DND-41 (cell line): Measurements from ENCODE around the gene SPTAN1.

Source experiments
- ATAC-seq: fragments of 200-7000 bp; cut with Tn5 transposase; 3 replicates; pipeline ENCODE4 v1.9.1; 2021; ENCODE audit warnings: low read depth; ENCODE audit not compliant: insufficient read depth
- DNase-seq: peaks from one replicate; pipeline ENCODE4 v3.0.0-alpha.2; 2020
- H2AFZ ChIP-seq: 2 replicates; pipeline ENCODE4 v1.6.0; 2012; ENCODE audit warnings: low read depth, low read length
- H3K27ac ChIP-seq: 2 replicates; pipeline ENCODE4 v1.5.1; 2012; ENCODE audit warnings: low read length, inconsistent platforms
- H3K27me3 ChIP-seq: fragments of 200-600 bp; sonication (generic); 2 replicates; pipeline ENCODE4 v1.6.0; 2012; ENCODE audit warnings: low read length, mild to moderate bottlenecking, inconsistent platforms; ENCODE audit not compliant: insufficient read depth, poor library complexity
- H3K36me3 ChIP-seq: 2 replicates; pipeline ENCODE4 v1.5.1; 2012; ENCODE audit warnings: low read length, inconsistent platforms; ENCODE audit not compliant: insufficient read depth
- H3K4me1 ChIP-seq: 2 replicates; pipeline ENCODE4 v1.5.1; 2012; ENCODE audit warnings: mild to moderate bottlenecking, low read length; ENCODE audit not compliant: insufficient read depth
- H3K4me2 ChIP-seq: 2 replicates; pipeline ENCODE4 v1.6.0; 2012; ENCODE audit warnings: mild to moderate bottlenecking, moderate library complexity, low read length, inconsistent platforms; ENCODE audit not compliant: insufficient read depth
- H3K4me3 ChIP-seq, 2 experiments: fragments of 200-600 bp in 1 of 2; shearing (Covaris generic) in 1 of 2; 2 replicates each; pipeline ENCODE4 v1.5.1; 2012 to 2016; ENCODE audit warnings: inconsistent platforms in 2 of 2, low read length in 2 of 2, mild to moderate bottlenecking in 2 of 2, low read depth in 1 of 2, moderate library complexity in 1 of 2
- H3K79me2 ChIP-seq: 2 replicates; pipeline ENCODE4 v1.6.0; 2012; ENCODE audit warnings: low read length, inconsistent platforms; ENCODE audit not compliant: insufficient read depth
- H3K9ac ChIP-seq: 2 replicates; pipeline ENCODE4 v1.6.0; 2012; ENCODE audit warnings: low read depth, mild to moderate bottlenecking, inconsistent platforms, low read length, moderate library complexity
- H3K9me3 ChIP-seq: 2 replicates; pipeline ENCODE4 v1.5.1; 2012; ENCODE audit warnings: low read length, moderate library complexity, mild to moderate bottlenecking, inconsistent platforms; ENCODE audit not compliant: insufficient read depth, severe bottlenecking
- H4K20me1 ChIP-seq: 2 replicates; pipeline ENCODE4 v1.6.0; 2012; ENCODE audit warnings: low read length; ENCODE audit not compliant: insufficient read depth
- CTCF ChIP-seq: IDR thresholded peaks from 2 replicates; pipeline ENCODE4 v1.5.1; 2012; ENCODE audit warnings: borderline replicate concordance, low read length, moderate library complexity, mild to moderate bottlenecking; ENCODE audit not compliant: poor library complexity, severe bottlenecking; ENCODE audit errors: extremely low read depth
- EZH2 ChIP-seq: IDR thresholded peaks from 3 replicates; pipeline ENCODE4 v1.6.1; 2012; ENCODE audit warnings: borderline replicate concordance, low read depth, mild to moderate bottlenecking, moderate library complexity, low read length, inconsistent platforms; ENCODE audit not compliant: severe bottlenecking

SPTAN1 gene

GRCh38 chr9:128627906-128628305 is 75.5 kb downstream of the SPTAN1 start:
- Histone ChIP-seq H3K79me2 (no peaks in the 10 kb centered on the region), H3K9ac (no peak overlapping the region), H3K27me3 (no peaks in the 10 kb centered on the region), H3K4me2 (no peak overlapping the region), H3K9me3 (no peaks in the 10 kb centered on the region), H3K36me3 (peaks cover 91% of the 10 kb centered on the region), H4K20me1 (peaks cover 3% of the 10 kb centered on the region; the same call in 1 of the 2 replicates), H3K27ac (no peak overlapping the region), H3K4me3 (no peak overlapping the region), H2AFZ (no peak overlapping the region), H3K4me1 (no peaks in the 10 kb centered on the region)
- ATAC-seq (no peak), DNase-seq (no peak)
- TF ChIP-seq CTCF (no peak), EZH2 (no peak)

- Histone ChIP-seq H3K79me2 (no peaks in the 10 kb centered on the region), H3K36me3 (peaks cover 93% of the 10 kb centered on the region), H3K4me3 (no peak overlapping the region), H3K4me2 (no peak overlapping the region), H4K20me1 (peaks cover 6% of the 10 kb centered on the region; the same call in 1 of the 2 replicates), H3K9ac (no peak overlapping the region), H3K27ac (no peak overlapping the region), H3K27me3 (no peaks in the 10 kb centered on the region), H3K4me1 (no peaks in the 10 kb centered on the region), H3K9me3 (no peaks in the 10 kb centered on the region), H2AFZ (no peak overlapping the region)
- TF ChIP-seq CTCF (no peak), EZH2 (no peak)
- DNase-seq, result no peak
- peak; percentile 20; the same call in 2 of the 3 replicates for ATAC-seq
These were observed 76.2 kb downstream of the SPTAN1 start for GRCh38 chr9:128628471-128629048.

GRCh38 chr9:128629136-128629535 is 76.7 kb downstream of the SPTAN1 start:
- H3K4me2 ChIP-seq, result no peak overlapping the region
- peaks cover 94% of the 10 kb centered on the region for H3K36me3 ChIP-seq
- no peak overlapping the region for H3K4me3 ChIP-seq
- H3K9ac ChIP-seq, result no peak overlapping the region
- no peaks in the 10 kb centered on the region for H3K79me2 ChIP-seq
- ATAC-seq (no peak), DNase-seq (no peak)
- no peak for TF ChIP-seq CTCF
- no peak for TF ChIP-seq EZH2
- H4K20me1 ChIP-seq, result peaks cover 6% of the 10 kb centered on the region; the same call in 1 of the 2 replicates
- H3K4me1 ChIP-seq, result no peaks in the 10 kb centered on the region
- H3K27ac ChIP-seq, result no peak overlapping the region
- H3K27me3 ChIP-seq, result no peaks in the 10 kb centered on the region
- H2AFZ ChIP-seq, result no peak overlapping the region
- H3K9me3 ChIP-seq, result no peaks in the 10 kb centered on the region
